Measurements from ENCODE around the gene ABI3.

ABI3 gene

DNA sequence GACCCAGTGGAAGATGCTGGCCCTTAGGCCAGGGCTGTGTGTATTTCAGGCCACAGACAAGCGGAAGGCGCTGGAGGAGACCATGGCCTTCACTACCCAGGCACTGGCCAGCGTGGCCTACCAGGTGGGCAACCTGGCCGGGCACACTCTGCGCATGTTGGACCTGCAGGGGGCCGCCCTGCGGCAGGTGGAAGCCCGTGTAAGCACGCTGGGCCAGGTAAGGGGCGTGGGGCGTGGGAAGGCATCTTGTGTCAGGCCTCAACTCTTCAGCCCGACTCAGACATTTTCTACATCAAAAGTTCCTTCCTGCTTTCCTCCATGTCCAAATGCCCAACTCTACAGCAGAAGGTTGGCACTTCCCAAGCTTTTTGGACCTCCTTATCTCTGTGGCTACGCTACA lies 6.0 kb downstream of the ABI3 start:
- Histone ChIP-seq H3K27ac (ENCODE audit: low read depth, low read length) (no peak overlapping the region), H3K4me3 (ENCODE audit: low read depth, low read length) (no peak overlapping the region), H2AFZ (ENCODE audit: low read length, unreplicated experiment) (no peak overlapping the region), H3K79me2 (ENCODE audit: control insufficient read depth, insufficient read depth, low read length, unreplicated experiment) (no peaks in the 10 kb centered on the region), H3K36me3 (ENCODE audit: insufficient read depth, low read length) (no peaks in the 10 kb centered on the region), H3K4me1 (ENCODE audit: control insufficient read depth, insufficient read depth, low read length, unreplicated experiment) (no peaks in the 10 kb centered on the region), H3K27me3 (ENCODE audit: insufficient read depth, low read length) (peaks cover 17% of the 10 kb centered on the region)

GRCh38 chr17:49216953-49217650 lies 6.6 kb downstream of the ABI3 start:
- H3K4me1 ChIP-seq (ENCODE audit: control insufficient read depth, insufficient read depth, low read length, unreplicated experiment): no peaks in the 10 kb centered on the region
- no peak overlapping the region for H2AFZ ChIP-seq (ENCODE audit: low read length, unreplicated experiment)
- H3K79me2 ChIP-seq (ENCODE audit: control insufficient read depth, insufficient read depth, low read length, unreplicated experiment): no peaks in the 10 kb centered on the region
- H3K27me3 ChIP-seq (ENCODE audit: insufficient read depth, low read length): peaks cover 22% of the 10 kb centered on the region
- H3K36me3 ChIP-seq (ENCODE audit: insufficient read depth, low read length): no peaks in the 10 kb centered on the region
- H3K4me3 ChIP-seq (ENCODE audit: low read depth, low read length): no peak overlapping the region
- no peak overlapping the region for H3K27ac ChIP-seq (ENCODE audit: low read depth, low read length)

DNA sequence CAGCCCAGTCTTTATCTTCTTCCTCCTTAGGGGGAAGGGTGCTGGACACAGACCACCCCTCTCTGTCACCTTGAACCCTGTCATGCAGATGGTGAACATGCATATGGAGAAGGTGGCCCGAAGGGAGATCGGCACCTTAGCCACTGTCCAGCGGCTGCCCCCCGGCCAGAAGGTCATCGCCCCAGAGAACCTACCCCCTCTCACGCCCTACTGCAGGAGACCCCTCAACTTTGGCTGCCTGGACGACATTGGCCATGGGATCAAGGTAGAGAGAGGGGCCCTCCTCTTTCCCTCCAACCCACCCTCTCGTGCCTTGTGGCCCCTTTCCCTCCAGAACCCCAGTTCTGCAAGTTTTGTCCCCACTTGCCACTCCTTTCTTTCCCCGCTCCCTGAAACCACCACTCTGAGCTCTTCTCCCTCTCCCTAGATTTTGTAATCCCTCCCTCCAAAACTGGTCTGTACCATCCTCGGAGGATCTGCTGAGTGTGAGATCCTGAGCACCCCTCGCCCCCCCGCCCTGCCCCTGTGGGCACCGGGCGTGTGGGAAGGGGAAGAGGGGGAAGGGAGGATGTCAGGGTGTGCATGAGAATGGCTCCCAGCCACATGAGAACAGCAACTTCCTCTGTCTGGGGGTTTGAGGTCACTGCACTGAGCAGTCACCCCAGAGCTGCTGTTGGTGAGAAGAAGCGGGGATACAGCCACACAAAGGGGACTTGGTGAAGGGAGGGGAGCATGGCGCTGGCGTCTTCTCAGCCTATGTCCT lies 7.3 kb downstream of the ABI3 start:
- Histone ChIP-seq H3K79me2 (ENCODE audit: control insufficient read depth, insufficient read depth, low read length, unreplicated experiment) (no peaks in the 10 kb centered on the region), H3K27ac (ENCODE audit: low read depth, low read length) (no peak overlapping the region), H3K36me3 (ENCODE audit: insufficient read depth, low read length) (no peaks in the 10 kb centered on the region), H2AFZ (ENCODE audit: low read length, unreplicated experiment) (no peak overlapping the region), H3K27me3 (ENCODE audit: insufficient read depth, low read length) (peaks cover 29% of the 10 kb centered on the region), H3K4me1 (ENCODE audit: control insufficient read depth, insufficient read depth, low read length, unreplicated experiment) (no peaks in the 10 kb centered on the region), H3K4me3 (ENCODE audit: low read depth, low read length) (no peak overlapping the region)

- H3K27me3 ChIP-seq (ENCODE audit: insufficient read depth, low read length): peaks cover 42% of the 10 kb centered on the region
- H3K27ac ChIP-seq (ENCODE audit: low read depth, low read length): no peak overlapping the region
- no peaks in the 10 kb centered on the region for H3K79me2 ChIP-seq (ENCODE audit: control insufficient read depth, insufficient read depth, low read length, unreplicated experiment)
- peaks cover 6% of the 10 kb centered on the region for H3K4me1 ChIP-seq (ENCODE audit: control insufficient read depth, insufficient read depth, low read length, unreplicated experiment)
- H3K36me3 ChIP-seq (ENCODE audit: insufficient read depth, low read length): no peaks in the 10 kb centered on the region
- H2AFZ ChIP-seq (ENCODE audit: low read length, unreplicated experiment): no peak overlapping the region
- no peak overlapping the region for H3K4me3 ChIP-seq (ENCODE audit: low read depth, low read length)
Measured at GRCh38 chr17:49218941-49219913, 8.7 kb downstream of the ABI3 start.

GRCh38 chr17:49219987-49220386 lies 9.5 kb downstream of the ABI3 start:
- H3K27ac ChIP-seq (ENCODE audit: low read depth, low read length): no peak overlapping the region
- no peak overlapping the region for H2AFZ ChIP-seq (ENCODE audit: low read length, unreplicated experiment)
- H3K4me3 ChIP-seq (ENCODE audit: low read depth, low read length): no peak overlapping the region
- H3K4me1 ChIP-seq (ENCODE audit: control insufficient read depth, insufficient read depth, low read length, unreplicated experiment): peaks cover 11% of the 10 kb centered on the region
- no peaks in the 10 kb centered on the region for H3K36me3 ChIP-seq (ENCODE audit: insufficient read depth, low read length)
- H3K27me3 ChIP-seq (ENCODE audit: insufficient read depth, low read length): peaks cover 50% of the 10 kb centered on the region
- H3K79me2 ChIP-seq (ENCODE audit: control insufficient read depth, insufficient read depth, low read length, unreplicated experiment): no peaks in the 10 kb centered on the region

DNA sequence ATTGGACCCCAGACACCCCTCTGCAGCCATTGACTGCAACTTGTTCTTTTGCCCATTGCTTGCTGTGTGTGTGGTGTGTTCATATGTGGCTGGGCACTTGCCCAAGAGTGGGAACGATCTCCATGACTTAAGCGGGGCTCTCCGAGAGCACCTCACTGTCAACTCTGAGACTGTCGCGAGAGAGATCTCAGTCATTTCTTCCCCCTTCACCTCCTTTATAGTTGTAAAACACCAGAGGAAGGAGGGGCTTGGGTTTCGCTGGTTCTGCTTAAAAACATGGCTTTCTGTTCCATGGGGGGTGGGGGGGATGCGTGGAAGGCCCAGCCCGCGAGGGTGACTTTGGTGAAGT lies 12.6 kb downstream of the ABI3 start:
- no peaks in the 10 kb centered on the region for H3K36me3 ChIP-seq (ENCODE audit: insufficient read depth, low read length)
- H3K27me3 ChIP-seq (ENCODE audit: insufficient read depth, low read length): peaks cover 67% of the 10 kb centered on the region
- H3K4me1 ChIP-seq (ENCODE audit: control insufficient read depth, insufficient read depth, low read length, unreplicated experiment): peaks cover 11% of the 10 kb centered on the region
- H3K4me3 ChIP-seq (ENCODE audit: low read depth, low read length): no peak overlapping the region
- H3K27ac ChIP-seq (ENCODE audit: low read depth, low read length): no peak overlapping the region
- no peaks in the 10 kb centered on the region for H3K79me2 ChIP-seq (ENCODE audit: control insufficient read depth, insufficient read depth, low read length, unreplicated experiment)
- H2AFZ ChIP-seq (ENCODE audit: low read length, unreplicated experiment): no peak overlapping the region

GRCh38 chr17:49223517-49224197 lies 13.2 kb downstream of the ABI3 start:
- H3K79me2 ChIP-seq (ENCODE audit: control insufficient read depth, insufficient read depth, low read length, unreplicated experiment): no peaks in the 10 kb centered on the region
- no peak overlapping the region for H2AFZ ChIP-seq (ENCODE audit: low read length, unreplicated experiment)
- peak overlapping the region; percentile 37 for H3K4me3 ChIP-seq (ENCODE audit: low read depth, low read length)
- H3K4me1 ChIP-seq (ENCODE audit: control insufficient read depth, insufficient read depth, low read length, unreplicated experiment): peaks cover 11% of the 10 kb centered on the region
- H3K27me3 ChIP-seq (ENCODE audit: insufficient read depth, low read length): peaks cover 67% of the 10 kb centered on the region
- H3K36me3 ChIP-seq (ENCODE audit: insufficient read depth, low read length): no peaks in the 10 kb centered on the region
- no peak overlapping the region for H3K27ac ChIP-seq (ENCODE audit: low read depth, low read length)

- no peak overlapping the region for H3K27ac ChIP-seq (ENCODE audit: low read depth, low read length)
- H3K4me1 ChIP-seq (ENCODE audit: control insufficient read depth, insufficient read depth, low read length, unreplicated experiment): peaks cover 11% of the 10 kb centered on the region
- H2AFZ ChIP-seq (ENCODE audit: low read length, unreplicated experiment): no peak overlapping the region
- no peaks in the 10 kb centered on the region for H3K36me3 ChIP-seq (ENCODE audit: insufficient read depth, low read length)
- no peaks in the 10 kb centered on the region for H3K79me2 ChIP-seq (ENCODE audit: control insufficient read depth, insufficient read depth, low read length, unreplicated experiment)
- peak overlapping the region; percentile 37 for H3K4me3 ChIP-seq (ENCODE audit: low read depth, low read length)
- H3K27me3 ChIP-seq (ENCODE audit: insufficient read depth, low read length): peaks cover 61% of the 10 kb centered on the region
Measured at GRCh38 chr17:49224198-49224996, 13.9 kb downstream of the ABI3 start.

GRCh38 chr17:49224997-49225337 lies 14.5 kb downstream of the ABI3 start:
- Histone ChIP-seq H3K27me3 (ENCODE audit: insufficient read depth, low read length) (peaks cover 61% of the 10 kb centered on the region), H3K4me3 (ENCODE audit: low read depth, low read length) (no peak overlapping the region)

More at GRCh38 chr17:49224997-49225337, 14.5 kb downstream of the ABI3 start:
- Histone ChIP-seq H3K36me3 (ENCODE audit: insufficient read depth, low read length) (no peaks in the 10 kb centered on the region), H3K79me2 (ENCODE audit: control insufficient read depth, insufficient read depth, low read length, unreplicated experiment) (no peaks in the 10 kb centered on the region), H3K4me1 (ENCODE audit: control insufficient read depth, insufficient read depth, low read length, unreplicated experiment) (peaks cover 11% of the 10 kb centered on the region), H3K27ac (ENCODE audit: low read depth, low read length) (no peak overlapping the region), H2AFZ (ENCODE audit: low read length, unreplicated experiment) (no peak overlapping the region)

All from ACC112 (cell line).